OCI-LY1 (cell line): Measurements from ENCODE around the gene OR51S1.

ENCODE experiments used
- EZH2 ChIP-seq: fragments of 200-600 bp; sonication (generic), shearing (Covaris generic); IDR thresholded peaks from 2 replicates; pipeline ENCODE4 v1.8.0; 2017; ENCODE audit warnings: borderline replicate concordance, mixed run types, mild to moderate bottlenecking, antibody characterized with exemption, low read length, moderate library complexity, mixed read lengths
- TF ChIP-seq, protein P1 (sequence below): fragments of 200-600 bp; sonication (generic), shearing (Covaris generic); IDR thresholded peaks from 2 replicates; pipeline ENCODE4 v1.5.1; 2017; ENCODE audit warnings: mild to moderate bottlenecking, antibody characterized with exemption, low read length, moderate library complexity, mixed read lengths

DNA sequence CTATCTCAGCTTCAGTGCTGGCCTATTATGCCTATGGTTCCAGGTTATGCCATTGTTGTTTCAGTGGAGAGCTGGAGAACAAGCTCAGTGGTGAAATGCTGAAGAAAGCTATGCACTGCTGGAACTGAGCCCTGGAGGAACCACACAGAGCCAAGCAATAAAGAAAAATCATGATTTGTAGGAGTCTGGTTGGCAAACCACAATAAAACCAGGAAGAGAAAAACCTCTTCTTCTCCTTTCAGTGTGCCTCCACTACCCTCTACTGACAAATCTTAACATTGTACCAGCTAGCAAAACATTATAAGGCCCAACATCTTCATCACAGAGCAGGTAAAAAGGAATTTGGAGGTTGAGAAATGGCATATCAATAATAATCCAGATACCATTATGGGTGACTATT lies 22.6 kb downstream of the OR51S1 start:
- TF ChIP-seq, protein P1, sequence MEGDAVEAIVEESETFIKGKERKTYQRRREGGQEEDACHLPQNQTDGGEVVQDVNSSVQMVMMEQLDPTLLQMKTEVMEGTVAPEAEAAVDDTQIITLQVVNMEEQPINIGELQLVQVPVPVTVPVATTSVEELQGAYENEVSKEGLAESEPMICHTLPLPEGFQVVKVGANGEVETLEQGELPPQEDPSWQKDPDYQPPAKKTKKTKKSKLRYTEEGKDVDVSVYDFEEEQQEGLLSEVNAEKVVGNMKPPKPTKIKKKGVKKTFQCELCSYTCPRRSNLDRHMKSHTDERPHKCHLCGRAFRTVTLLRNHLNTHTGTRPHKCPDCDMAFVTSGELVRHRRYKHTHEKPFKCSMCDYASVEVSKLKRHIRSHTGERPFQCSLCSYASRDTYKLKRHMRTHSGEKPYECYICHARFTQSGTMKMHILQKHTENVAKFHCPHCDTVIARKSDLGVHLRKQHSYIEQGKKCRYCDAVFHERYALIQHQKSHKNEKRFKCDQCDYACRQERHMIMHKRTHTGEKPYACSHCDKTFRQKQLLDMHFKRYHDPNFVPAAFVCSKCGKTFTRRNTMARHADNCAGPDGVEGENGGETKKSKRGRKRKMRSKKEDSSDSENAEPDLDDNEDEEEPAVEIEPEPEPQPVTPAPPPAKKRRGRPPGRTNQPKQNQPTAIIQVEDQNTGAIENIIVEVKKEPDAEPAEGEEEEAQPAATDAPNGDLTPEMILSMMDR, result no peak; the same call in 1 of the 2 replicates
- no peak for TF ChIP-seq EZH2
